Breast epithelium (tissue), 3 donors: ENCODE measurements around the gene PCDH9.

Experiments
- POLR2A ChIP-seq: fragments of 450-650 bp; IDR thresholded peaks from one replicate; pipeline ENCODE4 v1.6.1; 2016; ENCODE audit warnings: antibody characterized with exemption, mild to moderate bottlenecking, moderate library complexity
- POLR2AphosphoS5 ChIP-seq, 3 donors: sonication (generic); formaldehyde crosslinking; IDR thresholded peaks; one replicate each; pipeline ENCODE4 v1.6.1; 2017; ENCODE audit warnings: antibody characterized with exemption in 3 of 3
- TF ChIP-seq, protein P1 (sequence below), 3 donors: fragments of 450-650 bp; IDR thresholded peaks; one replicate each; pipeline ENCODE4 v1.5.1; 2016 to 2017; ENCODE audit warnings: antibody characterized with exemption in 3 of 3, mild to moderate bottlenecking in 3 of 3, moderate library complexity in 3 of 3

GRCh38 chr13:66459634-66460033, 770.5 kb downstream of the PCDH9 start:
- TF ChIP-seq POLR2A, result no peak
- TF ChIP-seq, protein P1, sequence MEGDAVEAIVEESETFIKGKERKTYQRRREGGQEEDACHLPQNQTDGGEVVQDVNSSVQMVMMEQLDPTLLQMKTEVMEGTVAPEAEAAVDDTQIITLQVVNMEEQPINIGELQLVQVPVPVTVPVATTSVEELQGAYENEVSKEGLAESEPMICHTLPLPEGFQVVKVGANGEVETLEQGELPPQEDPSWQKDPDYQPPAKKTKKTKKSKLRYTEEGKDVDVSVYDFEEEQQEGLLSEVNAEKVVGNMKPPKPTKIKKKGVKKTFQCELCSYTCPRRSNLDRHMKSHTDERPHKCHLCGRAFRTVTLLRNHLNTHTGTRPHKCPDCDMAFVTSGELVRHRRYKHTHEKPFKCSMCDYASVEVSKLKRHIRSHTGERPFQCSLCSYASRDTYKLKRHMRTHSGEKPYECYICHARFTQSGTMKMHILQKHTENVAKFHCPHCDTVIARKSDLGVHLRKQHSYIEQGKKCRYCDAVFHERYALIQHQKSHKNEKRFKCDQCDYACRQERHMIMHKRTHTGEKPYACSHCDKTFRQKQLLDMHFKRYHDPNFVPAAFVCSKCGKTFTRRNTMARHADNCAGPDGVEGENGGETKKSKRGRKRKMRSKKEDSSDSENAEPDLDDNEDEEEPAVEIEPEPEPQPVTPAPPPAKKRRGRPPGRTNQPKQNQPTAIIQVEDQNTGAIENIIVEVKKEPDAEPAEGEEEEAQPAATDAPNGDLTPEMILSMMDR (IDR thresholded peaks at IDR 0.05), result no peak
- no peak for TF ChIP-seq POLR2AphosphoS5 (IDR thresholded peaks at IDR 0.05)
